Activated T-helper 1 cell treated with anti-CD3 and anti-CD28 coated beads, Interleukin-12 subunit alpha, Interleukin-12 subunit beta, Interleukin-2, Interleukin-4 antibody, amounts not matched to agents 30 ng/mL and 10 ng/mL and 1 ng/mL, durations not matched to agents 14 hours and 24 hours and 36 hours (primary cell): ENCODE results near the gene ZHX3. TPM values are rescaled to one million over a fixed set of nuclear protein-coding genes. Genes with fewer than 3 reads are reported as not detected.

ENCODE experiments used
- DNase-seq: peaks from one replicate; pipeline ENCODE4 v3.0.0; 2021; ENCODE audit warnings: low spot score
- H3K27ac Mint-ChIP-seq: one replicate; pipeline ENCODE4 v1.8.0; 2021; ENCODE audit warnings: mild to moderate bottlenecking, mixed read lengths
- H3K27me3 Mint-ChIP-seq: one replicate; pipeline ENCODE4 v1.8.0; 2022; ENCODE audit warnings: mild to moderate bottlenecking, moderate library complexity, mixed read lengths; ENCODE audit not compliant: insufficient read depth
- H3K36me3 Mint-ChIP-seq: one replicate; pipeline ENCODE4 v1.8.0; 2021; ENCODE audit warnings: low read depth, mixed read lengths
- H3K4me1 Mint-ChIP-seq: one replicate; pipeline ENCODE4 v1.8.0; 2021; ENCODE audit warnings: low read depth, mixed read lengths
- H3K4me3 Mint-ChIP-seq: one replicate; pipeline ENCODE4 v1.8.0; 2021; ENCODE audit warnings: mild to moderate bottlenecking, moderate library complexity, mixed read lengths
- H3K9me3 Mint-ChIP-seq: one replicate; pipeline ENCODE4 v1.8.0; 2021; ENCODE audit warnings: mixed read lengths
- intact Hi-C: fragments of 100-400 bp; cut with micrococcal nuclease; formaldehyde crosslinking; loops from one replicate; pipeline ENCODE4 v1.15.1; 2024
- total RNA-seq: library from RNA; stranded (reverse); gene quantifications from 2 replicates; pipeline ENCODE4 v1.2.3, GENCODE V29; 2022

Gene ZHX3
- total RNA-seq, 1 donor from 2014 or later: 9.5 TPM

GRCh38 chr20:41168281-41169161, 149.0 kb downstream of the ZHX3 start:
- intact Hi-C loops: no loop called here
- no peak overlapping the region for H3K4me3 Mint-ChIP-seq
- no peaks in the 10 kb centered on the region for H3K27me3 Mint-ChIP-seq
- H3K4me1 Mint-ChIP-seq: peaks cover 26% of the 10 kb centered on the region
- H3K9me3 Mint-ChIP-seq: no peaks in the 10 kb centered on the region
- no peak for DNase-seq
- H3K27ac Mint-ChIP-seq: peak overlapping the region; percentile 34
- H3K36me3 Mint-ChIP-seq: peaks cover 71% of the 10 kb centered on the region

- DNase-seq: no peak
- Mint-ChIP-seq H3K9me3 (no peaks in the 10 kb centered on the region), H3K36me3 (peaks cover 72% of the 10 kb centered on the region), H3K27ac (peak overlapping the region; percentile 75), H3K4me1 (peaks cover 26% of the 10 kb centered on the region), H3K4me3 (no peak overlapping the region), H3K27me3 (no peaks in the 10 kb centered on the region)
- intact Hi-C loops: no loop called here
These were observed 149.9 kb downstream of the ZHX3 start for GRCh38 chr20:41167481-41168253.

- DNase-seq: no peak
- peak overlapping the region; percentile 75 for H3K27ac Mint-ChIP-seq
- no peak overlapping the region for H3K4me3 Mint-ChIP-seq
- no peaks in the 10 kb centered on the region for H3K27me3 Mint-ChIP-seq
- H3K36me3 Mint-ChIP-seq: peaks cover 75% of the 10 kb centered on the region
- H3K9me3 Mint-ChIP-seq: no peaks in the 10 kb centered on the region
- peaks cover 28% of the 10 kb centered on the region for H3K4me1 Mint-ChIP-seq
- intact Hi-C loops: no loop called here
These were observed 150.4 kb downstream of the ZHX3 start for GRCh38 chr20:41167118-41167470.

DNA sequence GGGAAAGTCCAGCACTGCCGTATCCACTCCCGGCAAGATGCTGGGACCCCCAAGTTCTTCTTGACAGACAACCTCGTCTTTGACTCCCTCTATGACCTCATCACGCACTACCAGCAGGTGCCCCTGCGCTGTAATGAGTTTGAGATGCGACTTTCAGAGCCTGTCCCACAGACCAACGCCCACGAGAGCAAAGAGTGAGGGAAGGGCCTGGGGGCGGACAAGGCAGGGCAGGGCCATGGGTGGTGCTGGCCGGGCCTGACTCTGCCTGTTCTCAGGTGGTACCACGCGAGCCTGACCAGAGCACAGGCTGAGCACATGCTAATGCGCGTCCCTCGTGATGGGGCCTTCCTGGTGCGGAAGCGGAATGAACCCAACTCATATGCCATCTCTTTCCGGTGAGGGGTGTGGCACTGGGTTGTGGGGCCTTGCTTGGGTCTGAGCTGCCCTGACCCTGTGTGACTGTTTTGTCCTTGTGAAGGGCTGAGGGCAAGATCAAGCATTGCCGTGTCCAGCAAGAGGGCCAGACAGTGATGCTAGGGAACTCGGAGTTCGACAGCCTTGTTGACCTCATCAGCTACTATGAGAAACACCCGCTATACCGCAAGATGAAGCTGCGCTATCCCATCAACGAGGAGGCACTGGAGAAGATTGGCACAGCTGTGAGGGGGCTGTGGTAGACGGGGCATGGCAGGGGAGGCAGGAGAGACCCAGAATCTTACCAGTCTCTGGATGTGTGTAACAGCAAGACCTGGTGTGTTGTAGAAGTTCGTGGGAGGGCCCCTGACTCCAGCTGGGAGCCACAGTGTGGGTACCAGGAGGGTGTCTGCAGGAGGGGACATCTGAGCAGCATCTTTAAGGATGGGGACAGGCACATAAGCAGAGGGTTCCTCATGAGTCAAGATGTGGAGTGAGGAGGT, 151.1 kb downstream of the ZHX3 start:
- Mint-ChIP-seq H3K36me3 (peaks cover 74% of the 10 kb centered on the region), H3K4me1 (peaks cover 27% of the 10 kb centered on the region), H3K27me3 (no peaks in the 10 kb centered on the region), H3K27ac (peak overlapping the region; percentile 50), H3K4me3 (no peak overlapping the region), H3K9me3 (no peaks in the 10 kb centered on the region)
- DNase-seq: no peak
- intact Hi-C loops: no loop called here

GRCh38 chr20:41165001-41165882, 152.3 kb downstream of the ZHX3 start:
- peaks cover 77% of the 10 kb centered on the region for H3K36me3 Mint-ChIP-seq
- H3K9me3 Mint-ChIP-seq: no peaks in the 10 kb centered on the region
- peak overlapping the region; percentile 59 for H3K27ac Mint-ChIP-seq

DNA sequence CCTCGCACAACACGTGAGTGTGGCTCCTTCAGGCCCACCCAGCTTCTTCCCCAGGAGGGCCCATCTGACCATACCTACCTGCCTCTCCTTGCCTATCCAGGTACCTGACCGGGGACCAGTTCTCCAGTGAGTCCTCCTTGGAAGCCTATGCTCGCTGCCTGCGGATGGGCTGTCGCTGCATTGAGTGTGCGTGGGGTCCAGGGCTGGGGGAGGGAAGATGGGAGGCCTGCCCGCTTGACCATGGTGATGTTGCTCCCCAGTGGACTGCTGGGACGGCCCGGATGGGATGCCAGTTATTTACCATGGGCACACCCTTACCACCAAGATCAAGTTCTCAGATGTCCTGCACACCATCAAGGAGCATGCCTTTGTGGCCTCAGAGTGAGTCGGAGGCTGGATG, 153.7 kb downstream of the ZHX3 start:
- H3K27me3 Mint-ChIP-seq: no peaks in the 10 kb centered on the region
- peak overlapping the region; percentile 61 for H3K27ac Mint-ChIP-seq
- no peaks in the 10 kb centered on the region for H3K9me3 Mint-ChIP-seq
- DNase-seq: no peak
- H3K36me3 Mint-ChIP-seq: peaks cover 72% of the 10 kb centered on the region
- intact Hi-C loops: no loop called here
- no peak overlapping the region for H3K4me3 Mint-ChIP-seq
- peaks cover 52% of the 10 kb centered on the region for H3K4me1 Mint-ChIP-seq

More at GRCh38 chr20:41165001-41165882, 152.3 kb downstream of the ZHX3 start:
- H3K27me3 Mint-ChIP-seq: no peaks in the 10 kb centered on the region
- DNase-seq: no peak
- intact Hi-C loops: no loop called here
- H3K4me1 Mint-ChIP-seq: peaks cover 38% of the 10 kb centered on the region
- H3K4me3 Mint-ChIP-seq: no peak overlapping the region

DNA sequence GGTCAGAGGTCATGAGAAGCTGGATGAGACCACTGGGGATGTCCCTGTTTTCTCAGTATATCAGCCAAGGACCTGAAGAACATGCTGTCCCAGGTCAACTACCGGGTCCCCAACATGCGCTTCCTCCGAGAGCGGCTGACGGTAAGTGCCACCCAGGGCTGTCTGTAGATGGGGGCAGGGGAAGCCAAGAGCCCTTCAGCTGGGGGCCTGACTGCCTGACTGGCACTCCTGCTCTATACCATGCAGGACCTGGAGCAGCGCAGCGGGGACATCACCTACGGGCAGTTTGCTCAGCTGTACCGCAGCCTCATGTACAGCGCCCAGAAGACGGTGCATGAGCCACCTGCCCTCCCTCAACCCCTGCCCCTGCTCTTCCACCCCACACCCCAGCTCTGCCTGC, 155.1 kb downstream of the ZHX3 start:
- no peak for DNase-seq
- H3K4me3 Mint-ChIP-seq: no peak overlapping the region
- intact Hi-C loops: no loop called here
- no peaks in the 10 kb centered on the region for H3K9me3 Mint-ChIP-seq
- peaks cover 59% of the 10 kb centered on the region for H3K4me1 Mint-ChIP-seq
- H3K27me3 Mint-ChIP-seq: no peaks in the 10 kb centered on the region
- peak overlapping the region; percentile 80 for H3K27ac Mint-ChIP-seq
- peaks cover 69% of the 10 kb centered on the region for H3K36me3 Mint-ChIP-seq

- intact Hi-C loops: no loop called here
- H3K9me3 Mint-ChIP-seq: no peaks in the 10 kb centered on the region
- H3K27ac Mint-ChIP-seq: peak overlapping the region; percentile 80
- no peak for DNase-seq
- H3K4me1 Mint-ChIP-seq: peaks cover 59% of the 10 kb centered on the region
- peaks cover 64% of the 10 kb centered on the region for H3K36me3 Mint-ChIP-seq
- H3K4me3 Mint-ChIP-seq: peak overlapping the region; percentile 24
- H3K27me3 Mint-ChIP-seq: no peaks in the 10 kb centered on the region
These were observed 155.6 kb downstream of the ZHX3 start for GRCh38 chr20:41161886-41162285.

DNA sequence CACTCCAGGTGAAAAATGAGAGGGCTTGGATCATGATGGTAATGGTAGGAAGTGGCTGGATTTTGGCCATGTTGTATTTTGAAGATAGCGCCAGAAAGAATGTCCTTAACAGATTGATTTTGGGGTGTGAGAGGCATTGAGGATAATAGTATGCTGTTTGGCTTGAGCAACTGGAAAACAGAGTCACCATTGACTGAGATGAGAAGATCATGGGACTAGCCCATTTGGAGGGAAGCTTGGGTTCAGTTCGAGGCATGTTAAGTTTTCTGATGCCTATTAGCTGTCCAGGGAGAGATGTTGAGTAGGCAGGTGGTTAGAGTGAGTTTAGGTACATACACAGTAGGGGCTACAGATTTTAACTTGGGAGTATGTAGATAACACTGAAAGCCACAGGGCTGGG, 156.8 kb downstream of the ZHX3 start:
- Mint-ChIP-seq H3K27ac (peak overlapping the region; percentile 98), H3K4me1 (peaks cover 65% of the 10 kb centered on the region), H3K9me3 (no peaks in the 10 kb centered on the region), H3K4me3 (peak overlapping the region; percentile 5), H3K36me3 (peaks cover 54% of the 10 kb centered on the region), H3K27me3 (no peaks in the 10 kb centered on the region)
- no peak for DNase-seq
- intact Hi-C loops: no loop called here

DNA sequence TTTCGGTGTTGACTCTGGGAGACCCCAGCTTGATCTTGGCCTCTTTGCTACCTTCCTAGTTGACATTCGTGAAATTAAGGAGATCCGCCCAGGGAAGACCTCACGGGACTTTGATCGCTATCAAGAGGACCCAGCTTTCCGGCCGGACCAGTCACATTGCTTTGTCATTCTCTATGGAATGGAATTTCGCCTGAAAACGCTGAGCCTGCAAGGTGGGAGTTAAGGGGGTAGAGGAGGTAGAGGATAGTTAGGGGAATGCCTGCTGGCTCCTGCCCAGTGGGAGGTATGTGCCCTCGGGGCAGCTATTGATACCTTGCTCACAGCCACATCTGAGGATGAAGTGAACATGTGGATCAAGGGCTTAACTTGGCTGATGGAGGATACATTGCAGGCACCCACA, 158.0 kb downstream of the ZHX3 start:
- Mint-ChIP-seq H3K9me3 (no peaks in the 10 kb centered on the region), H3K27me3 (no peaks in the 10 kb centered on the region), H3K36me3 (peaks cover 52% of the 10 kb centered on the region), H3K4me3 (peak overlapping the region; percentile 10), H3K27ac (peak overlapping the region; percentile 98), H3K4me1 (peaks cover 77% of the 10 kb centered on the region)
- no peak for DNase-seq
- intact Hi-C loops: loop anchor here (5.0 kb wide), 1 partner anchor 283 kb away; no protein-coding TSS in a partner anchor

GRCh38 chr20:41158082-41158625, 159.4 kb downstream of the ZHX3 start:
- Mint-ChIP-seq H3K9me3 (no peaks in the 10 kb centered on the region), H3K36me3 (peaks cover 43% of the 10 kb centered on the region), H3K27me3 (no peaks in the 10 kb centered on the region), H3K4me3 (peak overlapping the region; percentile 82), H3K27ac (peak overlapping the region; percentile 98), H3K4me1 (peaks cover 87% of the 10 kb centered on the region)
- DNase-seq: no peak
- intact Hi-C loops: loop anchor here (5.0 kb wide), 1 partner anchor 284 kb away; no protein-coding TSS in a partner anchor
